BE2C (cell line): Measurements from ENCODE around the gene IMPDH2.

Source experiments
- DNase-seq: peaks from one replicate; pipeline ENCODE4 v3.0.0-alpha.2; 2020
- H3K27me3 ChIP-seq: fragments of 250-450 bp; sonication (Bioruptor Pico); 2 replicates; pipeline ENCODE4 v1.5.1; 2020; ENCODE audit warnings: mild to moderate bottlenecking
- H3K36me3 ChIP-seq: fragments of 250-450 bp; sonication (Bioruptor Pico); 2 replicates; pipeline ENCODE4 v1.5.1; 2020; ENCODE audit warnings: mild to moderate bottlenecking
- H3K4me1 ChIP-seq: fragments of 250-450 bp; sonication (Bioruptor Pico); 2 replicates; pipeline ENCODE4 v1.5.1; 2020
- H3K4me3 ChIP-seq: 2 replicates; pipeline ENCODE4 v1.5.1; 2011; ENCODE audit warnings: low read depth, low read length
- H3K9me3 ChIP-seq: fragments of 250-450 bp; sonication (Bioruptor Pico); 2 replicates; pipeline ENCODE4 v1.5.1; 2020
- CTCF ChIP-seq: IDR thresholded peaks from 2 replicates; pipeline ENCODE4 v1.5.1; 2012; ENCODE audit warnings: mild to moderate bottlenecking, low read depth, low read length

Gene IMPDH2

DNA sequence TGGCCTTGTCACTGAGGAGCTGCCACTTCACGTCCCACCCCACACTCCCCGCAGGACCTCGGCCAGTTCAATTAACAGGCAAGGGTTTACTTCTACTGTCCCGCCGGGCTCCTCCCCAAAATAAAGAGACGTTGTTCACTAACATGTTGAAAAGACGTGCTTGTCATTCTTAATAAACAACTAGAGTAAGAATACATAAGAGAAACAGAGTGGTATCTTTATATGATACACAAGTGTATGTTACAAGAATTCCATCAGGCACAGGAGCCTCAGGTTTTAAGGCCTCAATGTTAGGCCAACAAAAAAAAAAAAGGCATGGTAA lies 326 bp upstream of the IMPDH2 start:
- no peaks in the 10 kb centered on the region for H3K4me1 ChIP-seq
- no peaks in the 10 kb centered on the region for H3K27me3 ChIP-seq
- H3K4me3 ChIP-seq, result no peak overlapping the region; the same call in 1 of the 2 replicates
- no peak for DNase-seq
- TF ChIP-seq CTCF, result no peak
- peaks cover 29% of the 10 kb centered on the region for H3K36me3 ChIP-seq
- no peaks in the 10 kb centered on the region for H3K9me3 ChIP-seq

DNA sequence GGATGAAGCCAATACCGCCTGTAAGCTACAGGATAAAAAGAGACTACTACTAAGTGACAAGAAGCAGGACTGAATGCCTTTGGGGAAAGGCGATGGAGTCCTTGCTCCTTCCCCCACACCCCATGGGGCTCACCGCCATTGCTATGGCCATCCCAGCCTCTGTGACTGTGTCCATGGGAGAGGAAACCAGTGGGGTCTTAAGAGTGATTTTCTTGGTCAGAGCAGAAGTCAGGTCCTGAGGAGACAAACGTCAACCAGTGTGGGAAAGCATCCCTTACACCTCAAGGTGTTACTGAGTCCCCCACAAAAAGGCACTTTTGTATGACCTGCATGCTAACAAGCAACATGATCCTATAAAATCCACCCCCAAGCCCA lies 913 bp downstream of the IMPDH2 start:
- H3K9me3 ChIP-seq, result no peaks in the 10 kb centered on the region
- no peak for TF ChIP-seq CTCF
- DNase-seq, result no peak
- peaks cover 36% of the 10 kb centered on the region for H3K36me3 ChIP-seq
- H3K27me3 ChIP-seq, result no peaks in the 10 kb centered on the region
- H3K4me3 ChIP-seq, result peak overlapping the region; percentile 77
- no peaks in the 10 kb centered on the region for H3K4me1 ChIP-seq

DNA sequence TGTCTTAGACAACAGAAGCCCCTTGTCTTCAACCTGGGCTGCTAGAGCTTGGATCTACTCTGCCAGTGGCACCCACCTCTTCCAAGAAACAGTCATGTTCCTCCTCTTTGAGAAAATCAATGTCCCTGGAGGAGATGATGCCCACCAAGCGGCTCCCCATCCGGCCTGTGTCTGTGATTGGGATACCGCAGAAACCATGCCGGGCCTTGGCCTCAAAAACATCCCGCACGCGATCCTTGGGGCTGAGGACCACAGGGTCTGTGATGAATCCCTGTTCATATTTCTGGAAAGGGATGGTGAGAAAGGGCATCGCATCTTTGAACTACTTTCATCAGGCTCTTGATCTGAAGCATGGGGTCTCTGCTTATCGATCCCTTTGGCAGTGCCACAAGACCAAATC lies 1.6 kb downstream of the IMPDH2 start:
- DNase-seq, result no peak
- H3K9me3 ChIP-seq, result no peaks in the 10 kb centered on the region
- no peak for TF ChIP-seq CTCF
- H3K4me1 ChIP-seq, result no peaks in the 10 kb centered on the region
- no peaks in the 10 kb centered on the region for H3K27me3 ChIP-seq
- peaks cover 40% of the 10 kb centered on the region for H3K36me3 ChIP-seq
- H3K4me3 ChIP-seq, result no peak overlapping the region

GRCh38 chr3:49026536-49026935 lies 2.7 kb downstream of the IMPDH2 start:
- Histone ChIP-seq H3K9me3 (no peaks in the 10 kb centered on the region), H3K36me3 (peaks cover 35% of the 10 kb centered on the region), H3K27me3 (no peaks in the 10 kb centered on the region), H3K4me3 (no peak overlapping the region), H3K4me1 (no peaks in the 10 kb centered on the region)
- no peak for TF ChIP-seq CTCF
- DNase-seq, result no peak

- TF ChIP-seq CTCF, result no peak
- H3K4me3 ChIP-seq, result no peak overlapping the region
- H3K36me3 ChIP-seq, result peaks cover 34% of the 10 kb centered on the region
- H3K27me3 ChIP-seq, result no peaks in the 10 kb centered on the region
- no peaks in the 10 kb centered on the region for H3K9me3 ChIP-seq
- DNase-seq, result no peak
- no peaks in the 10 kb centered on the region for H3K4me1 ChIP-seq
These were observed 3.2 kb downstream of the IMPDH2 start for GRCh38 chr3:49025793-49026520.

- no peak overlapping the region for H3K4me3 ChIP-seq
- no peaks in the 10 kb centered on the region for H3K27me3 ChIP-seq
- peaks cover 34% of the 10 kb centered on the region for H3K36me3 ChIP-seq
- no peaks in the 10 kb centered on the region for H3K4me1 ChIP-seq
- TF ChIP-seq CTCF, result no peak
- DNase-seq, result no peak
- H3K9me3 ChIP-seq, result no peaks in the 10 kb centered on the region
These were observed 4.0 kb downstream of the IMPDH2 start for GRCh38 chr3:49025005-49025792.
